HG03571 (cell line): ENCODE results near the gene GMDS.
"Not testable (repeated sequence)": the region's sequence is repeated elsewhere in the genome, so short reads cannot be mapped to it uniquely, and the experiment has no call there.

Source experiments
- ATAC-seq: cut with Tn5 transposase; IDR thresholded peaks from one replicate; pipeline ENCODE4 v1.9.1; 2021; ENCODE audit not compliant: unreplicated experiment

Gene GMDS

GRCh38 chr6:1668456-1668855 is 576.9 kb downstream of the GMDS start:
- not testable (repeated sequence) for ATAC-seq

DNA sequence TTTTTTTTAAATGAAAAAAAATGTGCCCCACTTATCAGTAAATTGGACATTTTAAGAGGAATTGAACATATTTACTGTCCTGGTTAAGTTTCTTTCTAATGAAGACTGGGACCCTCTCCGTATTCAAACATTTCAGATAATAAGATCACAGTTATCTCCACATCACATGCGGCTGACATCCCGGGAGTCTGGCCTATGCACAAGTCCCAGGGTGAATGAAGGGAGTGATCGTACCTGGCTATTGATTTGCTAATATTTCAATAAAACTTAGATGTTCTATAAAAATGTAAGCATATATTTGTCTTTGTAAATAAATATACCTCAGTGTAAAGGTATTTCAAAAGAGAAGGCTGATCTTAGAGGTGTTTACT is 577.6 kb downstream of the GMDS start:
- no peak for ATAC-seq

DNA sequence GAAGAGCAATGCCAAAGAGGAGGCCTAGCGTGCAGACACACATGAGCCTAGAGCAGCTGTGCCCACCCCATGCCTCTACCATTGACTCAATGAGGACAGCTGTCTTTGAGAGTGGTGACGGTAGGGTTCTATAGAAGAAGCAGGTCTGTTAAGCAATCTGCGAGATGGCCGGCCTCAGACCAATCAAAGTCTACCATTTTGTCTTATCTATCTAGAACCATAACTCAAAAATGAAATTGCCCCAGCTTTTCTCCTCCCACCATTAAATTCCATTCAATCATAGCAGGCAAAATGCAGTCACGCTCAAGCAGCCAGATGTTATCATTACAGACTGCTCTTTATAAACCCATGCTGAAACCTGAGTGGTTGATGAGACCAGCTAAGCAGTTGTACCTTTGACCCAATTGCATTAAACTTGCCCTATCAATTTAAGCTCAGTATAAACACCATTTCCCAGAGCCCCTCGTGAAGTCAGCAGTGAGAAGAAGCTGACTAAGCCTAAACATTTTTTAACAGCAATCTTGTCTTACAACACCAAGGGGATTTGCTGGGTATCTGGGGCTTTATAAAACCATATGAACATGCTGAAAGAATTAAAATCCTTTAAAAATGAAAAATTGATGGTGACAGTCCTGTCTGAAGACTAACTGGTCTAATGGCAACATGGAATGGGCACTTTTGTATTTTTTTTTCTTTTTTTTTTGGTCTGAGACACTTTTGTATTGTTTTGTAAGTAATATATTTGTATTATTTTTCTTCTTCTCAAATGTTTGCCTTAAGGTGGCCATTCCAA is 578.2 kb downstream of the GMDS start:
- ATAC-seq: no peak

GRCh38 chr6:1665214-1665613 is 580.2 kb downstream of the GMDS start:
- ATAC-seq: peak; percentile 87

DNA sequence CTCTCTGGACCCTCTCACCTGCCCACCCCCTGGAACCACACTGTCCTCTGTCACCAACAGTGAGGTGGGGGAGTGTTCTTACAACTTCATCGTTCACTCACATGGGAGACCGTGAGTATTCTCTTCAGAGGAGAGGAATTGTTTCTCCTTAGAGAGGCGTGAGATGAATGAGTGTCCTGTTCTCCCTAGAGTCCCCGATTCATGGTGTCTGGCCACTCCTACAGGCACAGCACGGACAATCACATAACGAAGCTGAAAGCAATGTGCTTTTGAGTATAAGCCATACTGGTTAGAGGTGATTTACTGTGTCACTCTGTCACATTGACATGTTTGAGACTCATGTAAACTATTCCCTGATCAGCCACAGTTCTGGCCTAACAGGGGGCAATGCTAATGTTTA is 581.1 kb downstream of the GMDS start:
- no peak for ATAC-seq

DNA sequence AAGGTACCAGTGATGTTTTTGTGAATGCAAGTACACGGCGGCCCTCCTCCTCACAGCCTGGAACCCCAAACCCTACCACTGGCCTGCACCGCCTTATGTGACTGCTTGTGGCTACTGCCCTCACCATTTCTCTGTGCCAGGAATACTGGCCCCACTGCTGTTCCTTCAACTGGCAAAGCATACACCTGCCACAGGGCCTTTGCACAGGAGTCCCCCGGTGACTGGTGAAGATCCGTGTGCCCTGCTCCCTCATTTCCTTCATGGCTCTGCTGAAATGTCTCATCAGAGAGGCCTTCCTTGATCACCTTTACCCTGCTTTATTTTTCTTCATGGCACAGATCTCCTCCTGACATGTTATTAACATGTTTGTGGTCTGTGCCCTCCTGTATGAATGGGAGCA is 581.9 kb downstream of the GMDS start:
- no peak for ATAC-seq

GRCh38 chr6:1662534-1662933 is 582.9 kb downstream of the GMDS start:
- no peak for ATAC-seq

- no peak for ATAC-seq
Measured at GRCh38 chr6:1659816-1660215, 585.6 kb downstream of the GMDS start.

- no peak for ATAC-seq
Measured at GRCh38 chr6:1658212-1659005, 587.0 kb downstream of the GMDS start.

GRCh38 chr6:1657771-1658165 is 587.6 kb downstream of the GMDS start:
- ATAC-seq: no peak

DNA sequence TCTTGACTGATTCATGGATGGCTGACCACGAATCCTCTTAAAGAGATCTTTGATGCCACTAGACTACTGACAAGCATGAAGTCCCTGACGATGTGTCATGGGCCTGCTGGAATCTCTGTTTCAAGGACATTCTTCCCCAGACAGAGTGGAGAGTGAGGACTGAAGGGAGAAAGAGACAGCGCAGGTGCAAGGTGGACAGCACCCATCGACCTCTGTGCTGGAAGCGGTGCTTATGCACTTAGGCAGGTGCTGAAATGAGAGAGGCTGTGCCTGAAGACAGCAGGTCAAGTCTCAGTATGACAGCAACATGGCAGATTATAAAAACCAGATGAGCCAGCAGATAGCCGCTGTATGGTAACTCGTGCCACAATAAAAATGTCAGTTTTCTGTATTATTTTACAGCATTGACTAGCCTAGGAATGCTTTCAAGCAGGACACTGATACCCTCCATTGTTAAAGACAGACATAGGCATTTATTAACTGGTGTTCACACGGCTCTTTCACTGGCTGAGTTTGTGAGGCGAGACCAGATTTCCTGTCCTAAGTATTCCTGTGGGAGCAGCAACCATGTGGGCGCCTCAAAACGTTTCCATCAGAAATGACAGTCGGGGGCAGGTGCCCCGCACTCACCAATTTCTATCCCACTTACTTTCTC is 588.2 kb downstream of the GMDS start:
- no peak for ATAC-seq

DNA sequence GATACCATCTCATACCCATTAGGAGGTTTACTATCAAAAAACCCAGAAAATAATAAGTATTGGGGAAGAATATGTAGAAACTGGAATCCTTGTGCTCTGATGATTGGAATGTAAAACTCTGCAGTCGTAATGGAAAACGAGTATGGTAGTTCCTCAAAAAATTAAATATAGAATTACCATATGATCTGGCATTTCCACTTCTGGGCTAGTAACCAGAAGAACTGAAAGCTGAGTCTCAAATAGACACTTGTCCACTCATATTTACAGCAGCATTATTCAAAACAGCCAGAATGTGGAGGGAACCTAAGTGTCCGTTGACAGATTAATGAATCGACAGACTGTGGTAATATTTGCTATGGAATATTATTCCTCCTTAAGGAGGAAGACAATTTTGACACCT is 591.4 kb downstream of the GMDS start:
- no peak for ATAC-seq

- no peak for ATAC-seq
Measured at GRCh38 chr6:1652842-1653241, 592.6 kb downstream of the GMDS start.

DNA sequence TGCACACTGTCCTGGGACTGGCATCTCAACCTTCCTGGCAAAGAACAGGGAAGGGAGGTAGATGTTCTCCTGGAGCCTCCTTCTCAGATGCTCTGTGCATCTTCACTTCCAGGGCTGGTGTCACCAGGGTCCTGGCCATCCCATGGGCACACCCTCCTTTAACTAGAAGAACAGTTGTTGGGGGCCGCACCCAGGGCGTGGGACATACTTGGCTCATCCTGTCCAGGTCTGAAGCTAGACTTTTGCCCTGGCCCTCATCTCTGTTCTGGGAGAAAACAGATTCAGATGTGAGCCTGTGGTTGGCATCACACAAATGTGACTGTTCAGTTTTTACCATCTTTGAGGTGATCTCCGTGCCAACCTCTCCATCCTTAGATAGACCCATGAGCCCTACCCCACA is 594.0 kb downstream of the GMDS start:
- ATAC-seq: no peak

GRCh38 chr6:1645466-1646185 is 599.8 kb downstream of the GMDS start:
- no peak for ATAC-seq

DNA sequence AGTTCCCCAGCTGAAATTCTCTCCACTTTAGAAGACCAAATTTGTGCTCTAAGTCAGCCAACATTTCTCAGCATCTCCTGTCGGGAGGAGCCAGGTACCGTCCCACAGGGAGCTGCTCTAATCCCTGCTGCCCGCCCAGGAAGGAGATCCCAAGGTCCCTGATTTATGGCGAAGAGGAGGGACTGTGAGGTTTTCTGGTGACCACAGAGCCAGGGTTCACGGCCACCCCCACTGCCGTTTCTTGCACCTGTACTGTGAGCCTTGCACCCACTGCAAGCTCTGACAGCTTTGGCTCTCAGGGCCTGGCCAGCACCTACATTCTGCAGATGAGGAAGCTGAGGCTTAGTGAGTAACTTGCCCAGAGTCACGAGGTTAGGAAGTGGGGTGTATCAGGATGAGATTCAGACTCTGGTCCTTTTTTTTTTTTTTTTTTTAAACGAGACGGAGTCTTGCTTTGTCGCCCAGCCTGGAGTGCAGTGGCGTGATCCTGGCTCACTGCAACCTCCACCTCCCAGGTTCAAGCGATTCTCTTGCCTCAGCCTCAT is 600.8 kb downstream of the GMDS start:
- no peak for ATAC-seq

DNA sequence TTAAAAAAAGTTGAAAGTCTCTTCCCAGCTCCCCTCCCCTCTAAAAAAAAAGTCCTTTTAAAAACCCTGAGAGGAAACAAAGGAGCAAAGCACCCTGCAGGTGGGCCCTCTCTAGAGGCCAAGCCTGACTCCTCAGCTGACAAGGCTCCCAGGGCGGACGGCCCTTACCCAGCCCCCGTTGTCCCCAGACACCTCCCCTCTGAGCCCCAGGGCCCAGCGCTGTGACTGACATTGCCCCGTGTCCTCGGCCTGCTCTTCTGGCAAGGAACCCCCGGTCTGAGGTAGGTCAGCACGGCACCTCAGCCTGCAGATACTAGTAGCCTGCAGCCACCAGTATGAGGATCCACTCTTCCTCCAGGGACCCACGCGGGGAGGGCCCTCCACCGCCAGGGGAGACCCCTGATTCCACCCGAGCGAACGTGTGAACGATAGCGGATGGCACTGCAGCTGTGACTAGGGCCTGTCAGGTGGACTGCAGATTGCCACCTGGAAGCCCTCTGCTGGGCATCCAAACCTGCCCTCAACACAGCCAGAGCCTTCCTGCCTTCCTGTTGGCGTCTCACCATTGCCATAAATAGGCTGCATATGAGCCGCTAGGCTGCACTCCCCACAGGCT is 601.5 kb downstream of the GMDS start:
- ATAC-seq: no peak

GRCh38 chr6:1643111-1643510 is 602.3 kb downstream of the GMDS start:
- ATAC-seq: no peak

DNA sequence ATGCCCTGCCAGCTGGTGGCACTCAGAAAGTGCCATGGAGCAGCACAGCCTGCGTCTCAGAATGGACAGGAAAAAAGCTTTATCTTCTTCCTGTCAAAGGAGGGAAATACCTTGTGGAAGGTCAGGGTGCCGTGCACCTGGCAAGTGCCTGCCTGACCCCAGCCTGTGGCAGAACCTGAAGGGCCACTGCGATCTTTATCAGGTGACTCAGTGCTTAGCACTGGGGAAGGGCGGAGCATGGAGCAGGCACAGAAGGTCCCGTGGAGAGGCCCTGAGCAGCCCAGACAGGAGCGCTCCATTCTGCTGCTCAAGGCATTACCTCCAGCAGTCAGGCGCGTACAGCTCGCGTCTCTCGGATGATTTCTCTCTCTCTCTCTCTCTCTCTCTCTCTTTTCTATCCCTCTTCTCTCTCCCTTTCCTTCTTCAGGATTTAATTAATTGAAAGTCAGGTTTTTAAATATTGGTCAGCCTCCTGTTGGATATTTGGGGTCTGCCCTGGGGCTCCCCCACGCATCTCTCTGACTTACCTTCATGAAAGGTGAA is 604.0 kb downstream of the GMDS start:
- no peak for ATAC-seq

GRCh38 chr6:1640476-1640875 is 604.9 kb downstream of the GMDS start:
- ATAC-seq: no peak
